Measurements from ENCODE around the gene CS. TPM values are rescaled to one million over a fixed set of nuclear protein-coding genes. Genes with fewer than 3 reads are reported as not detected.
"Not testable (repeated sequence)": the region's sequence is repeated elsewhere in the genome, so short reads cannot be mapped to it uniquely, and the experiment has no call there.

CS gene
- total RNA-seq, 2 experiments from 2014 or later, result 218 to 228 TPM

GRCh38 chr12:56335527-56335926 lies 35.4 kb upstream of the CS start:
- not testable (repeated sequence) for ATAC-seq; H3K27ac Mint-ChIP-seq; H3K27me3 Mint-ChIP-seq (ENCODE audit: low read depth); H3K9me3 Mint-ChIP-seq (ENCODE audit: insufficient read depth); DNase-seq
- H3K4me1 Mint-ChIP-seq (ENCODE audit: low read depth), result peaks cover 57% of the 10 kb centered on the region
- peaks cover 20% of the 10 kb centered on the region for H3K36me3 Mint-ChIP-seq (ENCODE audit: low read depth)
- CTCF ChIA-PET, result interaction anchor here (4.2 kb wide), 1 partner anchor 24 kb away, joined by 21 read pairs; the partner anchor contains the start of gene STAT2
- POLR2A ChIA-PET, result interaction anchor here (4.9 kb wide), 1 partner anchor 24 kb away, joined by 34 read pairs; the partner anchor contains the start of gene STAT2
- peak overlapping the region; percentile 11 for H3K4me3 Mint-ChIP-seq

DNA sequence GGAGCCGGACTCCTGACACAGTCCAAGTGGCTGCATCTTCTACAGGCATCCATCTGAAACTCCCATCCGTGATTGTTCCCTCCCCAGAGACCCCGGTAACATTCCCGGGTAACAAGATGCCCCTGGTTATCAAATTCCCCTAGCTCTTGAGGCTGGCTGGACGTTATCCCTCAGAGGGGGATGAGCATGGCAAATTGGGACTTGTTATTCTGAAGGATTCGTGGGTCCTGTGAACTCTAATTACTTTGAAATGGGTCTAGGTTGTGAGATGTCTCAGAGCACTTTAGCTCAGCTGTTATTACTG lies 34.3 kb upstream of the CS start:
- Mint-ChIP-seq H3K27me3 (ENCODE audit: low read depth) (no peaks in the 10 kb centered on the region), H3K4me1 (ENCODE audit: low read depth) (peaks cover 50% of the 10 kb centered on the region), H3K4me3 (peak overlapping the region; percentile 96), H3K27ac (peak overlapping the region; percentile 99), H3K36me3 (ENCODE audit: low read depth) (peaks cover 14% of the 10 kb centered on the region), H3K9me3 (ENCODE audit: insufficient read depth) (no peaks in the 10 kb centered on the region)
- ChIA-PET CTCF (interaction anchor here (4.2 kb wide), 1 partner anchor 25 kb away, joined by 21 read pairs; the partner anchor contains the start of gene STAT2), POLR2A (interaction anchor here (4.9 kb wide), 1 partner anchor 25 kb away, joined by 34 read pairs; the partner anchor contains the start of gene STAT2)
- DNase-seq, result no peak
- ATAC-seq, result no peak

DNA sequence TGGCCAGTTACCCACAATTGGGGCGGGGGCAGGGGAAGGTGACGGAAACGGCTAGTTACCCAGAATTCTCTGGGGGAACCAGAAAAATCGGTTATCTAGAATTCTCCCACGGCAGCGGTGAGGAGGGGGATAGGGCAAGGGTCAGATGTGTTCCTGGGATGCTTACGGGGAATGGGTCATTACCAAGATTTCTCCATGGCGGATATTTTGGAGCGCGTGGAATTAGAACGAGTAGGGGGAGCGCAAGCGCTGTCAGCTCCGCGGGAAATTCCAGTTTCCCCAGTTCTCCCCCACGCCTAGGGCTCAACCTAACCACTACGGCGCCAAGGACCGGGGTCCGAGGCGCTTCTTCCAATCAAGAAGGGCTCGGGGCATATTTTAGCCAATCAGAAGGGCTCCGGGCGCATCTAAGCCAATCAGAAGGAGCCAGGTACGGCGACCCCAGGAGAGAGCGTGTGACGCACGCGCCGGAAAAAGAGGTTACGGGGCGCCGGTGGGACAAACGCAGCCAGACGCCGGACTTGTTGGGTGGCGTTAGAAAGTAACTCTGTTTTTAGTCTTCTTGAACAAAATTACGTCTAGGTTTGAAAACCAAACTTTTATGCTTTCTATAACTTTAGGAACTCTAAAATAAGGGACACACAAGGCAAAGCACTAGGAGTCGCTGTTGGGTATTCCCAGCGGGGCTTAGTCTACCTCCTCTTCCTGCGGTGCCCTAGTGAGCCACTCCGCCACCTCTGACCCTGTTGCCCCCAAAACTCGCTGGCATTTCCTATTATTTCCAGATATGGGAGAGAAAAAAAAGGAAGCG lies 33.8 kb upstream of the CS start, which contains the start of gene PAN2:
TSS of gene PAN2 (minus strand) at position 322 of the 811 bp plus-strand sequence. CDS start 906 bp downstream, outside the sequence.
- peaks cover 12% of the 10 kb centered on the region for H3K36me3 Mint-ChIP-seq (ENCODE audit: low read depth)
- peak within 1 kb of the TSS; percentile 99 for H3K27ac Mint-ChIP-seq
- peak within 1 kb of the TSS; percentile 96 for H3K4me3 Mint-ChIP-seq
- H3K4me1 Mint-ChIP-seq (ENCODE audit: low read depth), result peaks cover 45% of the 10 kb centered on the region
- no peaks in the 10 kb centered on the region for H3K27me3 Mint-ChIP-seq (ENCODE audit: low read depth)
- H3K9me3 Mint-ChIP-seq (ENCODE audit: insufficient read depth), result no peaks in the 10 kb centered on the region
- DNase-seq (peak; percentile 97), ATAC-seq (peak; percentile 94)
- ChIA-PET POLR2A (interaction anchor here (0.5 to 4.9 kb wide), 12 partner anchors 13 to 320 kb away, joined by 3 to 34 read pairs (median 4); partner anchors contain the start of genes CNPY2, RNF41, STAT2 and TIMELESS), CTCF (interaction anchor here (1.0 to 4.2 kb wide), 5 partner anchors 8 to 130 kb away, joined by 3 to 21 read pairs (median 7); partner anchors contain the start of genes CNPY2 and STAT2)

GRCh38 chr12:56333197-56333678 lies 33.1 kb upstream of the CS start:
- POLR2A ChIA-PET, result interaction anchor here (0.5 to 4.9 kb wide), 12 partner anchors 14 to 321 kb away, joined by 3 to 34 read pairs (median 4); partner anchors contain the start of genes CNPY2, RNF41, STAT2 and TIMELESS
- peak overlapping the region; percentile 99 for H3K27ac Mint-ChIP-seq

DNA sequence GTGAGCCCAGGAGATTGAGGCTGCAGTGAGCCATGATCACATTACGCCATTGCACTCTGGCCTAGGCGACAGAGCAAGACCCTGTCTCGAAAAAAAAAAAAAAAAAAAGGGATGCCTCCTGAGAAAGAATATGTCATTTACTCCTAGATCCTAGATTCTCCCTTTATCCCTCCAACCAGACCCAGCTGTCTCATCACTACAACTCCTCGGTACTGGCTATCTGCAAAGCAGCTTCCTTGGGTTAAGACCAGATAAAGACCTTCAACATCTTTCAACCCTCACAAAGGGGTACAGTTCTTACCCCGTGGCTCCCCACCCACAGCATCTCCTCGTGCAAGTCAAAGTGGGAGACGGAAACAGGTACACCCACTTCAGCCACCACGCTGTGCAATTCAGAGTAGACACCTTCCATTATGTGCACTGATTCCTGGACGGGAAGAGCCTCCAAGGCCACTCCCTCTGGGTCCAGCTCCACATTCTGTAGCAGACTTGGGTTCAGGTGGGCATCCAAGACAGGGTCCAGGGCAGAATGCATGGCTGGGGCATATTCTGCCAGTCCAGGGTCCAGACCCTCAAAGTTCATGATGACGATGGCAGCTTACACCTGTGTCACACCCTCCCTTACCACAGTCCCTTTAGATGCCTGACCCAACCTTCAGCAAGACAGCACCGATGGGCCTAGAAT lies 32.5 kb upstream of the CS start:
- H3K27ac Mint-ChIP-seq, result peak overlapping the region; percentile 99
- ChIA-PET CTCF (interaction anchor here (1.0 to 4.2 kb wide), 6 partner anchors 9 to 131 kb away, joined by 3 to 21 read pairs (median 6); partner anchors contain the start of genes CNPY2 and STAT2), POLR2A (interaction anchor here (0.5 to 4.9 kb wide), 7 partner anchors 15 to 117 kb away, joined by 3 to 34 read pairs (median 4); partner anchors contain the start of genes CNPY2, STAT2 and TIMELESS)
- no peaks in the 10 kb centered on the region for H3K27me3 Mint-ChIP-seq (ENCODE audit: low read depth)
- DNase-seq (no peak), ATAC-seq (no peak)
- no peaks in the 10 kb centered on the region for H3K9me3 Mint-ChIP-seq (ENCODE audit: insufficient read depth)
- peak overlapping the region; percentile 96 for H3K4me3 Mint-ChIP-seq
- peaks cover 9% of the 10 kb centered on the region for H3K36me3 Mint-ChIP-seq (ENCODE audit: low read depth)
- H3K4me1 Mint-ChIP-seq (ENCODE audit: low read depth), result peaks cover 33% of the 10 kb centered on the region

More at GRCh38 chr12:56333197-56333678, 33.1 kb upstream of the CS start:
- CTCF ChIA-PET, result interaction anchor here (1.0 to 4.2 kb wide), 5 partner anchors 9 to 131 kb away, joined by 3 to 21 read pairs (median 7); partner anchors contain the start of genes CNPY2 and STAT2
- DNase-seq (no peak), ATAC-seq (peak; percentile 16)
- peak overlapping the region; percentile 96 for H3K4me3 Mint-ChIP-seq
- H3K4me1 Mint-ChIP-seq (ENCODE audit: low read depth), result peaks cover 38% of the 10 kb centered on the region
- H3K9me3 Mint-ChIP-seq (ENCODE audit: insufficient read depth), result no peaks in the 10 kb centered on the region
- peaks cover 9% of the 10 kb centered on the region for H3K36me3 Mint-ChIP-seq (ENCODE audit: low read depth)
- H3K27me3 Mint-ChIP-seq (ENCODE audit: low read depth), result no peaks in the 10 kb centered on the region

DNA sequence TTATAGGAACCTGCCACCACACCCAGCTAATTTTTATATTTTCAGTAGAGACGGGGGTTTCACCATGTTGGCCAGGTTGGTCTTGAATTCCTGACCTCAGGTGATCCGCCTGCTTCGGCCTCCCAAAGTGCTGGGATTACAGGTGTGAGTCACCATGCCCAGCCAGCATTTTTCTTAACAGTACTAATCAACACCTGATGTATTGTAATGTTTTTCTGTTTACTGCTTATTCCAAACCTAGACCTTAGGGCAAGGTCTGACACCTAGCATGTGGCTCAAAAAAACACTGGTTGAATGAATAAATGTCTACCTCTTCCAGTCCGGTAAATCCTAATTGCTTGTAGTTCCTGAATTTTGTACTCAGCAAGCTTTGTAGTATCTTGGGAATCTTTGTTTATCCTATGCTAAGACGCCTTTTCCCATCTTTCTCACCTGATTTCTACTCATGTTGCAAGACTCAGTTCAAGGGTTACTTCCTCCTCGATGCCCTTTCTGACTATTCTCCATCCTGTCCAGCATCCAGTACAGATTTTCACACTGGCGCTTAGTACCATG lies 30.9 kb upstream of the CS start:
- DNase-seq (no peak), ATAC-seq (no peak)
- Mint-ChIP-seq H3K4me3 (no peak overlapping the region), H3K36me3 (ENCODE audit: low read depth) (peaks cover 17% of the 10 kb centered on the region), H3K27ac (no peak overlapping the region), H3K4me1 (ENCODE audit: low read depth) (peaks cover 21% of the 10 kb centered on the region), H3K27me3 (ENCODE audit: low read depth) (no peaks in the 10 kb centered on the region), H3K9me3 (ENCODE audit: insufficient read depth) (no peaks in the 10 kb centered on the region)
- POLR2A ChIA-PET, result interaction anchor here (0.6 to 4.9 kb wide), 2 partner anchors 14 to 28 kb away, joined by 3 to 34 read pairs; partner anchors contain the start of gene STAT2
- CTCF ChIA-PET, result interaction anchor here (0.6 to 0.9 kb wide), 2 partner anchors 29 to 226 kb away, joined by 3 to 5 read pairs; partner anchors contain the start of gene STAT2

DNA sequence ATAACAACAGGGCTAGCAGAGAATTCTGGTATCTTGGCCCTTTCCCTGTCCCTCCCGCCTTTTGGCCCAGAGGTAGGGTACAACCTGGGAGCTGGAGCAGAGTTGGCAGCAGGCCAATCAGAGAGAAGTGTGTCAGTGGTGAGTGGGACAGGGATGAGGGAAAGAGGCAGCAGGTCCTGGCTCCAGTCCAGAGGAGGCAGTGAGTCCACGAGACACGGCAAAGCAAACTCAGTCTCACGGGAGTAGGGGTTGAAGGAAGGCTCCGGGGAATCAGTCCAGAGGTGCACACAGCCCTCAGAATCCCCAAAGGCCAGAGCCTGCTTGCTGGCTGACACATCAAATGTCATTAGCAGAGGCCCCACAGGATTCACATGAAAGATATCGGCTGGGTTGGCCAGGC lies 26.4 kb upstream of the CS start:
- CTCF ChIA-PET, result no interaction called here
- ATAC-seq (no peak), DNase-seq (no peak)
- POLR2A ChIA-PET, result no interaction called here
- H3K36me3 Mint-ChIP-seq (ENCODE audit: low read depth), result peaks cover 36% of the 10 kb centered on the region
- no peak overlapping the region for H3K27ac Mint-ChIP-seq
- no peaks in the 10 kb centered on the region for H3K27me3 Mint-ChIP-seq (ENCODE audit: low read depth)
- H3K4me3 Mint-ChIP-seq, result no peak overlapping the region
- no peaks in the 10 kb centered on the region for H3K9me3 Mint-ChIP-seq (ENCODE audit: insufficient read depth)
- peaks cover 10% of the 10 kb centered on the region for H3K4me1 Mint-ChIP-seq (ENCODE audit: low read depth)

DNA sequence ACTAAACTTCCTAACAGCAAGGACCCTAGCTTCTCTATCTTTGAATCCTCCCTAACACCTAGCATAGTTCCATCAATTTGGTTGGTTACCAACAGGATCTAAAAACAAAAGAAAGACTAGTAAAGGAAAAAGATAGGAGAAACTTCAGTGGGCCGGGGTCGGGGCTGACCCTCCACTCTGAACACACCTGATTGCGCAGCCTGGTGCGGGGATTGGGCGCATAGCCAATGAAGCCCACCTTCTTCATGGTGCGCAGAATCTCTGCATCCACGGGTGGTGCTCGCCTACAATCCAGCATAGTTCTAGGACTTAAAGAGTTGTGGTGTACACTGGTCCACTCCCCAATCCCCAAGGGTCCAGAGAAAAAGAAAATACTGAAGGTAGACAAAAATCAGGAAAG lies 26.0 kb upstream of the CS start:
- POLR2A ChIA-PET, result interaction anchor here (1.6 kb wide), 1 partner anchor 34 kb away, joined by 5 read pairs; the partner anchor contains the start of gene STAT2
- Mint-ChIP-seq H3K4me3 (no peak overlapping the region), H3K9me3 (ENCODE audit: insufficient read depth) (no peaks in the 10 kb centered on the region), H3K27ac (no peak overlapping the region), H3K27me3 (ENCODE audit: low read depth) (no peaks in the 10 kb centered on the region), H3K4me1 (ENCODE audit: low read depth) (peaks cover 9% of the 10 kb centered on the region), H3K36me3 (ENCODE audit: low read depth) (peaks cover 33% of the 10 kb centered on the region)
- no peak for DNase-seq
- ATAC-seq, result no peak
- CTCF ChIA-PET, result interaction anchor here (1.5 kb wide), 1 partner anchor 138 kb away, joined by 4 read pairs; no protein-coding TSS in a partner anchor

- ATAC-seq (no peak), DNase-seq (no peak)
- Mint-ChIP-seq H3K4me1 (ENCODE audit: low read depth) (peaks cover 9% of the 10 kb centered on the region), H3K27ac (no peak overlapping the region), H3K9me3 (ENCODE audit: insufficient read depth) (no peaks in the 10 kb centered on the region), H3K36me3 (ENCODE audit: low read depth) (peaks cover 38% of the 10 kb centered on the region), H3K4me3 (no peak overlapping the region), H3K27me3 (ENCODE audit: low read depth) (no peaks in the 10 kb centered on the region)
- POLR2A ChIA-PET, result no interaction called here
- CTCF ChIA-PET, result no interaction called here
Observed at GRCh38 chr12:56324206-56324605, 24.1 kb upstream of the CS start.

DNA sequence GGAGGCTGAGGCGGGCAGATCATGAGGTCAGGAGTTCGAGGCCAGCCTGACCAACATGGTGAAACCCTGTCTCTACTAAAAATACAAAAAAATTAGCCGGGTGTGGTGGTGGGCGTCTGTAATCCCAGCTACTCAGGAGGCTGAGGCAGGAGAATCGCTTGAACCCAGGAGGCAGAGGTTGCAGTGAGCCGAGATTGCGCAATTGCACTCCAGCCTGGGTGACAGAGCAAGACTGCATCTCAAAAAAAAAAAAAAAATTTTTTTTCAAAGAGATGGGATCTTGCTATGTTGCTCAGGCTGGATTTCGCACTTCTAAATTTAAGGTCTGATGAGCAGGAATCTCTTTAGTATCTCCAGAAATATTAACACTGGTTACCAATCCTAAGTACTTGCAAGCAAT lies 21.5 kb upstream of the CS start:
- H3K4me1 Mint-ChIP-seq (ENCODE audit: low read depth); ATAC-seq: not testable (repeated sequence)
- H3K36me3 Mint-ChIP-seq (ENCODE audit: low read depth), result peaks cover 39% of the 10 kb centered on the region

DNA sequence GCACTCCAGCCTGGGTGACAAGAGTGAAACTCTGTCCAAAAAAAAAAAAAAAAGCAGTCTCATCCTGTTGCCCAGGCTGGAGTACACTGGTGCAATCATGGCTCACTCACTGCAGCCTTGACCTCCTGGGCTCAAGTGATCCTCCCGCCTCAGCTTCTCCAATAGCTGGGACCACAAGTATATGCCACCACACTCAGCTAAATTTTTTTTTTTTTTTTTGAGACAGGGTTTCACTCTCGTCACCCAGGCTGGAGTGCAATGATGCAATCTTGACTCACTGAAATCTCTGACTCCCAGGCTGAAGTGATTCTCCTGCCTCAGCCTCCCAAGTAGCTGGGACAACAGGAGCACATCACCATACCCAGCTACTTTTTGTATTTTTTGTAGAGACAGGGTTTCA lies 20.9 kb upstream of the CS start:
- Mint-ChIP-seq H3K36me3 (ENCODE audit: low read depth) (peaks cover 35% of the 10 kb centered on the region), H3K27ac (no peak overlapping the region), H3K27me3 (ENCODE audit: low read depth) (no peaks in the 10 kb centered on the region), H3K9me3 (ENCODE audit: insufficient read depth) (no peaks in the 10 kb centered on the region), H3K4me3 (no peak overlapping the region), H3K4me1 (ENCODE audit: low read depth) (peaks cover 11% of the 10 kb centered on the region)
- ATAC-seq (no peak), DNase-seq (no peak)
- CTCF ChIA-PET, result interaction anchor here (1.0 kb wide), 2 partner anchors 18 to 143 kb away, joined by 3 read pairs; partner anchors contain the start of gene IL23A
- POLR2A ChIA-PET, result no interaction called here

More for the DNA sequence above, 21.5 kb upstream of the CS start:
- H3K9me3 Mint-ChIP-seq (ENCODE audit: insufficient read depth); POLR2A ChIA-PET; H3K27ac Mint-ChIP-seq; DNase-seq; H3K4me3 Mint-ChIP-seq; H3K27me3 Mint-ChIP-seq (ENCODE audit: low read depth); CTCF ChIA-PET: not testable (repeated sequence)

Data from activated CD8-positive, alpha-beta T cell treated with anti-CD3 and anti-CD28 coated beads, Interleukin-2, amount 10 ng/mL, durations not matched to agents 7 days and 5 days (primary cell).